HEK293 (cell line): ENCODE results near the gene MYLK.

Experiments used
- ZNF670 ChIP-seq: fragments of 450-650 bp; formaldehyde crosslinking; IDR thresholded peaks from 2 replicates; pipeline ENCODE4 v1.5.1; 2016; ENCODE audit warnings: missing biosample characterization, missing genetic modification characterization, low read depth
- TF ChIP-seq, protein P1 (sequence below): fragments of 450-650 bp; formaldehyde crosslinking; IDR thresholded peaks from 2 replicates; pipeline ENCODE4 v1.5.1; 2016; ENCODE audit warnings: missing biosample characterization, missing genetic modification characterization
- TF ChIP-seq, protein P2 (sequence below): fragments of 450-650 bp; formaldehyde crosslinking; IDR thresholded peaks from 2 replicates; pipeline ENCODE4 v1.5.1; 2016; ENCODE audit warnings: missing biosample characterization, missing genetic modification characterization

DNA sequence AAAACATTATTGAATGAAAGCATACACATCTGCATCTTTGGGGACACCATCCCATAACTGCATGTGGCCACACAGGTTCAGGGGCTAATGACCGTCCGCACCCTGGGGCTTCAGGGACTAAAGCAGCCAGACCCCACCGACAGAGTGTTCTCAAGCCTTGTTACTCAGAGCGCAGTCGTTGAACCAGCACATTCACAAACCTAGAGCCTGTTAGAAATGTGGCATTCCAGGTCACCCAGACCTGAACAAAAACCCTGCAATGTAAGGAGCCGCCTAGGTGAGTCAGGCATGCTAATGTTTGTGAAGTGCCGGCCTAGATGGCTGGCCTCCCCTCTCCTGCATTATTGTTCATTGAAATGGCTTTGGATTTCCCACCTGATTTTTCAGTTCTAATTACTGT, 247.0 kb downstream of the MYLK start:
- TF ChIP-seq, protein P1, sequence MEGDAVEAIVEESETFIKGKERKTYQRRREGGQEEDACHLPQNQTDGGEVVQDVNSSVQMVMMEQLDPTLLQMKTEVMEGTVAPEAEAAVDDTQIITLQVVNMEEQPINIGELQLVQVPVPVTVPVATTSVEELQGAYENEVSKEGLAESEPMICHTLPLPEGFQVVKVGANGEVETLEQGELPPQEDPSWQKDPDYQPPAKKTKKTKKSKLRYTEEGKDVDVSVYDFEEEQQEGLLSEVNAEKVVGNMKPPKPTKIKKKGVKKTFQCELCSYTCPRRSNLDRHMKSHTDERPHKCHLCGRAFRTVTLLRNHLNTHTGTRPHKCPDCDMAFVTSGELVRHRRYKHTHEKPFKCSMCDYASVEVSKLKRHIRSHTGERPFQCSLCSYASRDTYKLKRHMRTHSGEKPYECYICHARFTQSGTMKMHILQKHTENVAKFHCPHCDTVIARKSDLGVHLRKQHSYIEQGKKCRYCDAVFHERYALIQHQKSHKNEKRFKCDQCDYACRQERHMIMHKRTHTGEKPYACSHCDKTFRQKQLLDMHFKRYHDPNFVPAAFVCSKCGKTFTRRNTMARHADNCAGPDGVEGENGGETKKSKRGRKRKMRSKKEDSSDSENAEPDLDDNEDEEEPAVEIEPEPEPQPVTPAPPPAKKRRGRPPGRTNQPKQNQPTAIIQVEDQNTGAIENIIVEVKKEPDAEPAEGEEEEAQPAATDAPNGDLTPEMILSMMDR (tag by site-specific recombination), result no peak
- TF ChIP-seq, protein P2, sequence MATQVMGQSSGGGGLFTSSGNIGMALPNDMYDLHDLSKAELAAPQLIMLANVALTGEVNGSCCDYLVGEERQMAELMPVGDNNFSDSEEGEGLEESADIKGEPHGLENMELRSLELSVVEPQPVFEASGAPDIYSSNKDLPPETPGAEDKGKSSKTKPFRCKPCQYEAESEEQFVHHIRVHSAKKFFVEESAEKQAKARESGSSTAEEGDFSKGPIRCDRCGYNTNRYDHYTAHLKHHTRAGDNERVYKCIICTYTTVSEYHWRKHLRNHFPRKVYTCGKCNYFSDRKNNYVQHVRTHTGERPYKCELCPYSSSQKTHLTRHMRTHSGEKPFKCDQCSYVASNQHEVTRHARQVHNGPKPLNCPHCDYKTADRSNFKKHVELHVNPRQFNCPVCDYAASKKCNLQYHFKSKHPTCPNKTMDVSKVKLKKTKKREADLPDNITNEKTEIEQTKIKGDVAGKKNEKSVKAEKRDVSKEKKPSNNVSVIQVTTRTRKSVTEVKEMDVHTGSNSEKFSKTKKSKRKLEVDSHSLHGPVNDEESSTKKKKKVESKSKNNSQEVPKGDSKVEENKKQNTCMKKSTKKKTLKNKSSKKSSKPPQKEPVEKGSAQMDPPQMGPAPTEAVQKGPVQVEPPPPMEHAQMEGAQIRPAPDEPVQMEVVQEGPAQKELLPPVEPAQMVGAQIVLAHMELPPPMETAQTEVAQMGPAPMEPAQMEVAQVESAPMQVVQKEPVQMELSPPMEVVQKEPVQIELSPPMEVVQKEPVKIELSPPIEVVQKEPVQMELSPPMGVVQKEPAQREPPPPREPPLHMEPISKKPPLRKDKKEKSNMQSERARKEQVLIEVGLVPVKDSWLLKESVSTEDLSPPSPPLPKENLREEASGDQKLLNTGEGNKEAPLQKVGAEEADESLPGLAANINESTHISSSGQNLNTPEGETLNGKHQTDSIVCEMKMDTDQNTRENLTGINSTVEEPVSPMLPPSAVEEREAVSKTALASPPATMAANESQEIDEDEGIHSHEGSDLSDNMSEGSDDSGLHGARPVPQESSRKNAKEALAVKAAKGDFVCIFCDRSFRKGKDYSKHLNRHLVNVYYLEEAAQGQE (tag by site-specific recombination), result no peak
- TF ChIP-seq ZNF670 (tag by site-specific recombination), result no peak
